Astrocyte (in vitro differentiated cells and primary cell): Measurements from ENCODE around the gene TMEM183A. TPM values are rescaled to one million over a fixed set of nuclear protein-coding genes. Genes with fewer than 3 reads are reported as not detected.

ENCODE experiments used
- DNase-seq: peaks from one replicate; pipeline ENCODE4 v3.0.0-alpha.2; 2010; ENCODE audit warnings: low read depth
- FAIRE-seq: peaks from 2 replicates; lab custom pipeline; 2011; peaks lifted over from hg19 to GRCh38; lab: Jason Lieb, UNC
- H2AFZ ChIP-seq: 2 replicates; pipeline ENCODE4 v1.6.0; 2012; ENCODE audit warnings: low read depth, low read length, inconsistent platforms
- H3K27ac ChIP-seq: 2 replicates; pipeline ENCODE4 v1.5.1; 2011; ENCODE audit warnings: low read depth, low read length, inconsistent platforms
- H3K27me3 ChIP-seq: 2 replicates; pipeline ENCODE4 v1.6.0; 2011; ENCODE audit warnings: low read length, inconsistent platforms; ENCODE audit not compliant: insufficient read depth
- H3K36me3 ChIP-seq: 2 replicates; pipeline ENCODE4 v1.5.1; 2011; ENCODE audit warnings: low read length, inconsistent platforms; ENCODE audit not compliant: insufficient read depth
- H3K4me1 ChIP-seq: 2 replicates; pipeline ENCODE4 v1.5.1; 2011; ENCODE audit warnings: low read length, inconsistent platforms; ENCODE audit not compliant: insufficient read depth
- H3K4me2 ChIP-seq: 2 replicates; pipeline ENCODE4 v1.6.0; 2012; ENCODE audit warnings: low read length, inconsistent platforms
- H3K4me3 ChIP-seq: 2 replicates; pipeline ENCODE4 v1.5.1; 2011; ENCODE audit warnings: low read depth, mild to moderate bottlenecking, low read length, inconsistent platforms; ENCODE audit not compliant: insufficient read depth
- H3K79me2 ChIP-seq: 2 replicates; pipeline ENCODE4 v1.6.0; 2012; ENCODE audit warnings: mild to moderate bottlenecking, low read length, inconsistent platforms; ENCODE audit not compliant: insufficient read depth
- H3K9ac ChIP-seq: 2 replicates; pipeline ENCODE4 v1.6.0; 2012; ENCODE audit warnings: mild to moderate bottlenecking, low read length, inconsistent platforms
- H3K9me3 ChIP-seq: 2 replicates; pipeline ENCODE4 v1.5.1; 2012; ENCODE audit warnings: low read depth, mild to moderate bottlenecking, low read length, inconsistent platforms; ENCODE audit not compliant: insufficient read depth
- H4K20me1 ChIP-seq: 2 replicates; pipeline ENCODE4 v1.6.0; 2012; ENCODE audit warnings: low read length, inconsistent platforms; ENCODE audit not compliant: insufficient read depth
- H3K27ac Mint-ChIP-seq: one replicate; pipeline ENCODE4 v1.8.0; 2021; ENCODE audit warnings: mild to moderate bottlenecking, mixed read lengths; ENCODE audit not compliant: unreplicated experiment
- H3K27me3 Mint-ChIP-seq: one replicate; pipeline ENCODE4 v1.8.0; 2021; ENCODE audit warnings: low read depth, mixed read lengths; ENCODE audit not compliant: unreplicated experiment
- H3K36me3 Mint-ChIP-seq: one replicate; pipeline ENCODE4 v1.8.0; 2021; ENCODE audit warnings: low read depth, mixed read lengths; ENCODE audit not compliant: unreplicated experiment
- H3K4me1 Mint-ChIP-seq: one replicate; pipeline ENCODE4 v1.8.0; 2021; ENCODE audit warnings: low read depth, mixed read lengths; ENCODE audit not compliant: unreplicated experiment
- H3K4me3 Mint-ChIP-seq: one replicate; pipeline ENCODE4 v1.8.0; 2021; ENCODE audit warnings: mild to moderate bottlenecking, moderate library complexity, mixed read lengths; ENCODE audit not compliant: unreplicated experiment
- H3K9me3 Mint-ChIP-seq: one replicate; pipeline ENCODE4 v1.8.0; 2021; ENCODE audit warnings: mild to moderate bottlenecking, mixed read lengths; ENCODE audit not compliant: unreplicated experiment
- CTCF ChIP-seq: IDR thresholded peaks from 2 replicates; pipeline ENCODE4 v1.5.1; 2011; ENCODE audit warnings: low read depth, mild to moderate bottlenecking, inconsistent platforms, low read length, moderate library complexity; ENCODE audit not compliant: insufficient read depth
- EZH2 ChIP-seq: IDR thresholded peaks from 2 replicates; pipeline ENCODE4 v1.6.1; 2012; ENCODE audit warnings: mild to moderate bottlenecking, low read length, inconsistent platforms; ENCODE audit not compliant: insufficient read depth
- total RNA-seq: library from RNA; stranded (reverse); gene quantifications from 2 replicates; pipeline ENCODE4 v1.2.1, GENCODE V29; 2021

Gene TMEM183A
- total RNA-seq, 1 donor from 2014 or later = 68.6 TPM

- Histone ChIP-seq H3K27me3 (no peaks in the 10 kb centered on the region), H2AFZ (peak overlapping the region; percentile 91), H3K27ac (peak overlapping the region; percentile 70), H3K79me2 (peaks cover 11% of the 10 kb centered on the region), H3K4me3 (peak overlapping the region; percentile 96), H4K20me1 (no peaks in the 10 kb centered on the region), H3K9ac (peak overlapping the region; percentile 94), H3K9me3 (no peaks in the 10 kb centered on the region), H3K4me2 (peak overlapping the region; percentile 96), H3K4me1 (peaks cover 24% of the 10 kb centered on the region), H3K36me3 (peaks cover 11% of the 10 kb centered on the region)
- peak overlapping the region; percentile 80 for H3K4me3 Mint-ChIP-seq
- H3K27ac Mint-ChIP-seq = peak overlapping the region; percentile 66
- H3K9me3 Mint-ChIP-seq = no peaks in the 10 kb centered on the region
- H3K4me1 Mint-ChIP-seq = peaks cover 22% of the 10 kb centered on the region
- H3K36me3 Mint-ChIP-seq = peaks cover 14% of the 10 kb centered on the region
- no peak for FAIRE-seq
- no peaks in the 10 kb centered on the region for H3K27me3 Mint-ChIP-seq
- TF ChIP-seq CTCF = no peak
- TF ChIP-seq EZH2 = no peak
- no peak for DNase-seq
Observed at GRCh38 chr1:202966006-202966898, 40.9 kb upstream of the TMEM183A start.

GRCh38 chr1:202967684-202968281 is 39.4 kb upstream of the TMEM183A start:
- Mint-ChIP-seq H3K9me3 (no peaks in the 10 kb centered on the region), H3K4me3 (peak overlapping the region; percentile 89), H3K4me1 (peaks cover 22% of the 10 kb centered on the region), H3K27ac (peak overlapping the region; percentile 77), H3K36me3 (peaks cover 12% of the 10 kb centered on the region), H3K27me3 (no peaks in the 10 kb centered on the region)
- peak overlapping the region; percentile 71 for H3K4me3 ChIP-seq
- no peak overlapping the region for H3K27ac ChIP-seq
- H3K27me3 ChIP-seq = peaks cover 3% of the 10 kb centered on the region
- H3K9me3 ChIP-seq = no peaks in the 10 kb centered on the region
- H3K4me2 ChIP-seq = peak overlapping the region; percentile 96
- H3K79me2 ChIP-seq = peaks cover 11% of the 10 kb centered on the region
- no peaks in the 10 kb centered on the region for H4K20me1 ChIP-seq
- FAIRE-seq (no peak), DNase-seq (no peak)
- H3K36me3 ChIP-seq = peaks cover 9% of the 10 kb centered on the region
- H3K9ac ChIP-seq = peak overlapping the region; percentile 73
- TF ChIP-seq CTCF = no peak
- no peak for TF ChIP-seq EZH2
- H3K4me1 ChIP-seq = peaks cover 24% of the 10 kb centered on the region
- peak overlapping the region; percentile 96 for H2AFZ ChIP-seq
